Left lung (tissue), 10 donors: ENCODE data around the gene SLC38A10. TPM values are rescaled to one million over a fixed set of nuclear protein-coding genes. Genes with fewer than 3 reads are reported as not detected.

ENCODE experiments used
- ATAC-seq: fragments of 200-7000 bp; cut with Tn5 transposase; one replicate; pipeline ENCODE4 v1.9.1; 2020; ENCODE audit warnings: moderate library complexity
- DNase-seq, 4 donors: peaks; one replicate each; pipeline ENCODE4 v3.0.0-alpha.2; 2013 to 2020
- H3K27ac ChIP-seq, 2 donors: fragments of 200-600 bp; sonication (generic) in 1 of 2; one replicate each; pipeline versions ENCODE4 v1.5.0 to v1.8.0; 2020 to 2021
- H3K27me3 ChIP-seq, 2 donors: fragments of 200-600 bp; sonication (generic) in 1 of 2; one replicate each; pipeline versions ENCODE4 v1.5.0 to v1.8.0; 2020 to 2021
- H3K36me3 ChIP-seq, 2 donors: fragments of 200-600 bp; sonication (generic) in 1 of 2; one replicate each; pipeline versions ENCODE4 v1.5.0 to v1.8.0; 2020 to 2021
- H3K4me1 ChIP-seq, 2 donors: fragments of 200-600 bp; one replicate each; pipeline ENCODE4 v1.8.0; 2021
- H3K4me3 ChIP-seq, 2 donors: fragments of 200-600 bp; sonication (generic) in 1 of 2; one replicate each; pipeline versions ENCODE4 v1.5.0 to v1.8.0; 2020 to 2021; ENCODE audit warnings: mild to moderate bottlenecking in 1 of 2
- H3K9me3 ChIP-seq, 2 donors: fragments of 200-600 bp; sonication (generic) in 1 of 2; one replicate each; pipeline versions ENCODE4 v1.5.0 to v1.8.0; 2020 to 2021
- CTCF ChIP-seq, 2 donors: fragments of 200-600 bp; sonication (generic) in 1 of 2; IDR thresholded peaks; one replicate each; pipeline versions ENCODE4 v1.5.0 to v1.8.0; 2021; ENCODE audit warnings: antibody characterized with exemption in 2 of 2
- intact Hi-C, 2 donors: fragments of 100-400 bp; cut with DNase I; formaldehyde crosslinking; loops; one replicate each; pipeline versions ENCODE4 v1.11.2 to v1.14.2; 2022
- polyA plus RNA-seq, 6 donors: library from polyadenylated mRNA; unstranded; fragments of 120-200 nt; gene quantifications; one replicate each; pipeline ENCODE4 v1.2.1, GENCODE V29; 2013; ENCODE audit not compliant: insufficient read length in 6 of 6
- total RNA-seq, 2 donors: library from RNA; stranded (reverse); fragmentation: NEBNext Ultra II Directional; extraction: Animal tissue kit (Norgen Biotek cat#: 25700); gene quantifications; one replicate each; pipeline ENCODE4 v1.2.1, GENCODE V29; 2021
- donor health status: DM: no; HTN: yes; CAD: no.
- donor health status: DM: no; HTN: no; CAD: no.

SLC38A10 gene
- total and polyA plus RNA-seq, 8 donors: 48.4 to 109 (median 63.0) TPM

- intact Hi-C loops: no loop called here
- Histone ChIP-seq H3K4me3 (no peak overlapping the region), H3K27ac (no peak overlapping the region), H3K4me1 (peaks cover 38 to 45% of the 10 kb centered on the region in 2 donors), H3K36me3 (no peaks in the 10 kb centered on the region), H3K27me3 (peaks cover 0 to 15% of the 10 kb centered on the region in 2 donors), H3K9me3 (no peaks in the 10 kb centered on the region)
- no peak for TF ChIP-seq CTCF (IDR thresholded peaks at IDR 0.05)
- peak in 1 of 4 donors; percentile 71 for DNase-seq
- no peak for ATAC-seq
These were observed 36.5 kb upstream of the SLC38A10 start for GRCh38 chr17:81331527-81332043.

DNA sequence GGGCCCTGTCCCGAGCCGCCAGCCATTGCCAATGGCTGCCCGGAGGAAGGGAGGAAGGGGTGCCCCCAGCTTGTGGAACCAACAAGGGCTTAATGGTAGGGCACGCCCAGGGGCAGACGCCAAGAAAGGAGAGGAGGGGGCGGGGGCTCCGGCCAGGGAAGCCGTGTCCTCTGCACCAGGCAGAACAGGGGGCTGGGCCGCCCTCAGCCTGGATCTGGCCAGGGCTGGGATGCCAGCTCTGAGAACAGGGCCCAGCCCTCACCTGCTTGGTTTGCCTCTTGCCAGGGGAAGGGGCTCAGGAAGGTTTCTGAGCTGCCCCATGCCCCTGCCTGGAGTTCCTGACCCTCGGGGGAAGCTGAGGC lies 35.8 kb upstream of the SLC38A10 start:
- Histone ChIP-seq H3K4me1 (peaks cover 38 to 52% of the 10 kb centered on the region in 2 donors), H3K27me3 (peaks cover 0 to 15% of the 10 kb centered on the region in 2 donors), H3K36me3 (no peaks in the 10 kb centered on the region), H3K9me3 (no peaks in the 10 kb centered on the region), H3K27ac (peak overlapping the region in 1 of 2 donors; percentile 77), H3K4me3 (no peak overlapping the region)
- TF ChIP-seq CTCF (IDR thresholded peaks at IDR 0.05): no peak
- peak in 1 of 4 donors; percentile 73 for DNase-seq
- intact Hi-C loops: no loop called here
- ATAC-seq: no peak

DNA sequence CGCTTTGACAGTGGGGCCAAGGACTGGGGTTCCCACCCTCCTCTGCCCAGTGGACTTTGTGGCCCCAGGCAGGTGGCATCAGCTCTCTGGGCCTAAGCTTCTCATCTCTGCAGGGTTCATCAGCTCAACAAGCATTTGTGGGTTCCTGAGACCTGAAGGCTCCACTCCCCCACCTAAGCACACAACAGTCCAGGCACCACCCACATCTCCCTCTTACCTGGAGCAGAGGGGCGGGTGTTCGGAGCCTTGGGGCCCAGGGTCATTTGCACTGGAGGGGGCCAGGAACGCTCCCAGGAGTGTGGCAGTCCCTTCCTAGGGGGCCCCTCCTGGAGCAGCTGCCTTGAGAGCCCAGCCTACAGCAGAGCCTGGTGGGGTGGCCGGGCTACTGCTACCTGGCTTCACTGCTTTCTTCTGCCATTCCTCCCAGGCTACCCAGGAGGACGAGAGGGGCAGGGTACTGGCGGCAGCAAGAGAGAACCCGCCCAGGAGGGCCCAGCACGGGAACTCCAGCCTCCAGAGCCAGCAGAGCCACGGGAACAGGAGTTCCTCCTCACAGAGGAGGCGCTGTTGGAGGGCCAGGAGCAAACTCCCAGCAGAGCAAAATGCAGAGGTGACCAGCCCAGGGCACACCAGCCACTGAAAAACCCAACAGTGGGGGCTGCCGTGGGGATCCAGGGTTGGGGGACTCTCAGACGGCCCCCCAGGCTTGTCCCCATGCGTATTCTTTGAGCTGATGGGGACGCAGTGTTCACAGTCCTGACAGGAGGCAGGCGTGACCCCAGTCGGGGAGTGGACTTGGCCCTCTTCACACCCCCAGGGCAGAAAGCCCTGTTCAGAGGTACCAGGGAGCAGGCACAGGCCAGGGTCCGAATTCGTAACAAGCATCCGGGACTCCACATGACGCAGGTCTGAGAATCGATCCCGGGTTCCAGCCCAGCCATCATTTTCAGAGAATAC lies 35.1 kb upstream of the SLC38A10 start:
- Histone ChIP-seq H3K9me3 (no peaks in the 10 kb centered on the region), H3K4me3 (no peak overlapping the region), H3K27me3 (peaks cover 0 to 15% of the 10 kb centered on the region in 2 donors), H3K27ac (peak overlapping the region; percentile 51 to 77), H3K4me1 (peaks cover 35 to 59% of the 10 kb centered on the region in 2 donors), H3K36me3 (no peaks in the 10 kb centered on the region)
- TF ChIP-seq CTCF (IDR thresholded peaks at IDR 0.05): no peak
- ATAC-seq (peak; percentile 51), DNase-seq (peak in 1 of 4 donors; percentile 78)
- intact Hi-C loops: no loop called here

DNA sequence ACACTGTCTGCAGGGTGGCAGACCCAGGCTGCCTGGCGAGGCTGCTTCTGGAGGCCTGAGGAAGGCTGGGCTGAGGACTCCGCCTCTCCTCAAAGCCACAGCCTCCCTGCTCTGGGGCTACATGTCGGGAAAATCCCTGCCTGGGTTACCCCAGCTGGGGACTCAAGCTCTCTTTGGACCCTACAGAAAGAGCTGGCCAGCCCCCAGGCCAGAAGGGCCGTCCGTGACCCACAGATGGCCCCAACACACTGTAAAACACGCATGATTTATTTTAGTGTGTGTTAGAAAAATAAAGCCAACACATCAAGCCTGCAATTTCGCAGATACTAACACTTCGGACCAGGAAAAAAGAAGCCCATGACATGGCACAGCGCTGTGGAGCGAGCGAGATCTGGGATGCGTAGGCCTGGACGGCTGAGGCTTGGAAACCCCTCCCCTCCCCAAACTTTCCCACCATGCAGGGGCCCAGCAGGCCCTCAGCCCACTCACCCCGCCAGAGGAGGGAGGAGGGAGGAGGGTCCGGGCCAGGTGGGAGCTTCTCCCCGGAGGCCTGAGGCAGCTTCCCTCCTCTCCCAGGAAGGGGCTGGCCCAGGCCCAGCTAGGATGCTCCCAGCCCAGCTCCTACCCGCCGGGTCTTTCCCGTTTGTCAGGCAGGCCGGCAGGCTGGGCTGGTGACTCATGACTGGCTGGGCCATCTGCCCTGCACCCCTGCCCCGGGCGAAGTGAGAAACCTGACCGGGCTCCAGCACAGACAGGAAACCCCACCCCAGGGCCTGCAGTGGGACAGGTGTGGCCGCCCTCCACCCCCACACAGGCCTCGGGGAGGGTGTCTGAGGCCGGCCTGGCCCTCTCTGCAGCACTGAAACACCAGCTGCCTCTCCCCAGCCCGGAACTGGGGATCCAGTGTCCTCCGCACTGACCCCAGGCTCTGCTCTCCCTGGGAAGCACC lies 34.1 kb upstream of the SLC38A10 start:
- Histone ChIP-seq H3K27ac (peak overlapping the region; percentile 51 to 77), H3K27me3 (peaks cover 0 to 15% of the 10 kb centered on the region in 2 donors), H3K4me1 (peaks cover 35 to 68% of the 10 kb centered on the region in 2 donors), H3K9me3 (no peaks in the 10 kb centered on the region), H3K4me3 (no peak overlapping the region), H3K36me3 (no peaks in the 10 kb centered on the region)
- peak; percentile 82 for ATAC-seq
- intact Hi-C loops: no loop called here
- peak in 3 of 4 donors; percentile 81 to 95 (median 92) for DNase-seq
- no peak for TF ChIP-seq CTCF (IDR thresholded peaks at IDR 0.05)
